GM12878 (cell line): Measurements from ENCODE around the gene UHMK1. TPM values are rescaled to one million over a fixed set of nuclear protein-coding genes. Genes with fewer than 3 reads are reported as not detected.
A peak's percentile ranks its signal among the peaks of the same experiment; 100 is the strongest.

Experiments used
- BHLHE40 ChIP-seq, 2 experiments: fragments of 450-650 bp in 1 of 2; IDR thresholded peaks; 2 replicates each; pipeline ENCODE4 v1.6.1; 2011 to 2017; ENCODE audit warnings: low read depth in 2 of 2, borderline replicate concordance in 1 of 2, improper control_type of control experiment in 1 of 2, low read length in 1 of 2, mild to moderate bottlenecking in 1 of 2
- CBX5 ChIP-seq: sonication (generic); IDR thresholded peaks from 2 replicates; pipeline ENCODE4 v1.6.1; 2016; ENCODE audit warnings: low read depth, moderate library complexity, mild to moderate bottlenecking, inconsistent platforms
- ELK1 ChIP-seq: IDR thresholded peaks from 2 replicates; pipeline ENCODE4 v1.6.1; 2012; ENCODE audit warnings: low read depth, low read length, improper control_type of control experiment
- EP300 ChIP-seq, 2 experiments: fragments of 150-350 bp in 1 of 2; IDR thresholded peaks; 2 replicates each; pipeline ENCODE4 v1.6.1; 2011 to 2012; ENCODE audit warnings: low read depth in 2 of 2, low read length in 2 of 2, borderline replicate concordance in 1 of 2, improper control_type of control experiment in 1 of 2, inconsistent platforms in 1 of 2; ENCODE audit not compliant: control insufficient read depth in 1 of 2
- FOS ChIP-seq: IDR thresholded peaks from 3 replicates; pipeline ENCODE4 v1.6.1; 2011; ENCODE audit warnings: borderline replicate concordance; ENCODE audit not compliant: insufficient read length; ENCODE audit errors: extremely low read depth
- GATAD2B ChIP-seq: fragments of 450-650 bp; conservative IDR thresholded peaks from 2 replicates; pipeline ENCODE4 v1.6.1; 2017; ENCODE audit warnings: low read depth, mild to moderate bottlenecking, moderate library complexity
- MAX ChIP-seq: IDR thresholded peaks from 2 replicates; pipeline ENCODE4 v1.6.1; 2012; ENCODE audit warnings: low read depth, low read length, improper control_type of control experiment
- MTA2 ChIP-seq: fragments of 450-650 bp; IDR thresholded peaks from 2 replicates; pipeline ENCODE4 v1.6.1; 2016; ENCODE audit warnings: low read depth, mild to moderate bottlenecking, moderate library complexity
- MYC ChIP-seq: IDR thresholded peaks from 2 replicates; pipeline ENCODE4 v1.6.1; 2011; ENCODE audit warnings: mild to moderate bottlenecking, low read length, moderate library complexity, inconsistent platforms; ENCODE audit not compliant: insufficient read depth, insufficient replicate concordance, insufficient read length, severe bottlenecking
- NKRF ChIP-seq: fragments of 450-650 bp; conservative IDR thresholded peaks from 2 replicates; pipeline ENCODE4 v1.6.1; 2017; ENCODE audit warnings: mild to moderate bottlenecking, moderate library complexity
- RAD51 ChIP-seq: fragments of 450-650 bp; IDR thresholded peaks from 2 replicates; pipeline ENCODE4 v1.6.1; 2016; ENCODE audit warnings: moderate library complexity, mild to moderate bottlenecking, inconsistent platforms
- RB1 ChIP-seq: fragments of 450-650 bp; formaldehyde crosslinking; IDR thresholded peaks from 2 replicates; pipeline ENCODE4 v1.6.1; 2017; ENCODE audit warnings: mild to moderate bottlenecking, borderline replicate concordance
- RCOR1 ChIP-seq: conservative IDR thresholded peaks from 2 replicates; pipeline ENCODE4 v1.6.1; 2012; ENCODE audit warnings: low read depth, low read length, improper control_type of control experiment
- RFX5 ChIP-seq: IDR thresholded peaks from 2 replicates; pipeline ENCODE4 v1.6.1; 2011; ENCODE audit warnings: low read depth, low read length, improper control_type of control experiment
- SP1 ChIP-seq: IDR thresholded peaks from one replicate; pipeline ENCODE4 v1.6.1; 2011; ENCODE audit warnings: low read depth, low read length
- STAT1 ChIP-seq: fragments of 450-650 bp; conservative IDR thresholded peaks from 2 replicates; pipeline ENCODE4 v1.6.1; 2014; ENCODE audit warnings: antibody characterized with exemption, mild to moderate bottlenecking
- YBX1 ChIP-seq: fragments of 450-650 bp; IDR thresholded peaks from 2 replicates; pipeline ENCODE4 v1.6.1; 2016; ENCODE audit warnings: antibody characterized with exemption
- ZNF217 ChIP-seq: fragments of 450-650 bp; IDR thresholded peaks from 2 replicates; pipeline ENCODE4 v1.6.1; 2017; ENCODE audit warnings: antibody characterized with exemption, mild to moderate bottlenecking
- ZNF274 ChIP-seq: IDR thresholded peaks from one replicate; pipeline ENCODE4 v1.8.0; 2011; ENCODE audit not compliant: insufficient read length, insufficient read depth
- ZNF622 ChIP-seq: fragments of 450-650 bp; IDR thresholded peaks from 2 replicates; pipeline ENCODE4 v1.6.1; 2017; ENCODE audit warnings: mild to moderate bottlenecking, inconsistent platforms
- polyA plus RNA-seq, 11 experiments: library from polyadenylated mRNA; depleted of rRNA in 4 of 11; unstranded in 6 of 11; stranded (reverse) in 5 of 11; fragments of >200 nt; fragmentation: Nextera tagmentation in 4 of 11; fragmentation: Illumina TruSeq in 1 of 11; extraction: Ambion mirVana in 4 of 11; extraction: Trizol in 1 of 11; gene quantifications; 1 replicate in 1 of 11; 2 replicates in 10 of 11; pipeline versions ENCODE4 v1.2.1 to v1.2.3, GENCODE V29; 2011 to 2016; ENCODE audit warnings: inconsistent platforms in 2 of 11, missing spikeins in 2 of 11, low read depth in 1 of 11
- total RNA-seq, 4 experiments: library from RNA; depleted of rRNA in 3 of 4; stranded (reverse); fragments of >200 nt in 3 of 4; fragmentation: Illumina TruSeq in 1 of 4; extraction: Trizol in 1 of 4; gene quantifications; 2 replicates each; pipeline versions ENCODE4 v1.2.1 to v1.2.3, GENCODE V29; 2013 to 2021
- TF ChIP-seq, protein P1 (sequence below): fragments of 450-650 bp; IDR thresholded peaks from 2 replicates; pipeline ENCODE4 v1.6.1; 2018; ENCODE audit warnings: borderline replicate concordance, mild to moderate bottlenecking; ENCODE audit not compliant: partially characterized antibody
- TF ChIP-seq, protein P2 (sequence below): fragments of 450-650 bp; IDR thresholded peaks from 2 replicates; pipeline ENCODE4 v1.6.1; 2017; ENCODE audit warnings: borderline replicate concordance

The UHMK1 gene
- total and polyA plus RNA-seq, 10 of the 15 experiments (the other 5 are each of a cell fraction or from before 2014, with no cell fraction given), result 5.7 to 52.7 (median 28.3) TPM

- TF ChIP-seq, protein P1, sequence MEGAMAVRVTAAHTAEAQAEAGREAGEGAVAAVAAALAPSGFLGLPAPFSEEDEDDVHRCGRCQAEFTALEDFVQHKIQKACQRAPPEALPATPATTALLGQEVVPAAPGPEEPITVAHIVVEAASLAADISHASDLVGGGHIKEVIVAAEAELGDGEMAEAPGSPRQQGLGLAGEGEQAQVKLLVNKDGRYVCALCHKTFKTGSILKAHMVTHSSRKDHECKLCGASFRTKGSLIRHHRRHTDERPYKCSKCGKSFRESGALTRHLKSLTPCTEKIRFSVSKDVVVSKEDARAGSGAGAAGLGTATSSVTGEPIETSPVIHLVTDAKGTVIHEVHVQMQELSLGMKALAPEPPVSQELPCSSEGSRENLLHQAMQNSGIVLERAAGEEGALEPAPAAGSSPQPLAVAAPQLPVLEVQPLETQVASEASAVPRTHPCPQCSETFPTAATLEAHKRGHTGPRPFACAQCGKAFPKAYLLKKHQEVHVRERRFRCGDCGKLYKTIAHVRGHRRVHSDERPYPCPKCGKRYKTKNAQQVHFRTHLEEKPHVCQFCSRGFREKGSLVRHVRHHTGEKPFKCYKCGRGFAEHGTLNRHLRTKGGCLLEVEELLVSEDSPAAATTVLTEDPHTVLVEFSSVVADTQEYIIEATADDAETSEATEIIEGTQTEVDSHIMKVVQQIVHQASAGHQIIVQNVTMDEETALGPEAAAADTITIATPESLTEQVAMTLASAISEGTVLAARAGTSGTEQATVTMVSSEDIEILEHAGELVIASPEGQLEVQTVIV, result no peak
- TF ChIP-seq EP300 (IDR thresholded peaks at IDR 0.05; ENCODE audit: borderline replicate concordance in 1 of 2, control insufficient read depth in 1 of 2, low read depth in 2 of 2, low read length in 2 of 2) (no peak), RFX5 (no peak), ZNF217 (no peak), FOS (no peak), MAX (no peak), BHLHE40 (IDR thresholded peaks at IDR 0.05; ENCODE audit: borderline replicate concordance in 1 of 2, low read depth in 2 of 2, low read length in 1 of 2) (peak in 1 of 2 experiments; percentile 43; a peak in 1 of 4 replicates), ZNF274 (no peak), RCOR1 (no peak), RAD51 (no peak), MYC (no peak), STAT1 (no peak), RB1 (peak; percentile 62; the same call in 1 of the 2 replicates), MTA2 (no peak), SP1 (no peak), ELK1 (peak; percentile 71), YBX1 (no peak), NKRF (peak; percentile 57), ZNF622 (no peak), CBX5 (no peak), GATAD2B (0 out of 2 replicates have a peak, but pooled peaks have one; percentile 28)
- TF ChIP-seq, protein P2, sequence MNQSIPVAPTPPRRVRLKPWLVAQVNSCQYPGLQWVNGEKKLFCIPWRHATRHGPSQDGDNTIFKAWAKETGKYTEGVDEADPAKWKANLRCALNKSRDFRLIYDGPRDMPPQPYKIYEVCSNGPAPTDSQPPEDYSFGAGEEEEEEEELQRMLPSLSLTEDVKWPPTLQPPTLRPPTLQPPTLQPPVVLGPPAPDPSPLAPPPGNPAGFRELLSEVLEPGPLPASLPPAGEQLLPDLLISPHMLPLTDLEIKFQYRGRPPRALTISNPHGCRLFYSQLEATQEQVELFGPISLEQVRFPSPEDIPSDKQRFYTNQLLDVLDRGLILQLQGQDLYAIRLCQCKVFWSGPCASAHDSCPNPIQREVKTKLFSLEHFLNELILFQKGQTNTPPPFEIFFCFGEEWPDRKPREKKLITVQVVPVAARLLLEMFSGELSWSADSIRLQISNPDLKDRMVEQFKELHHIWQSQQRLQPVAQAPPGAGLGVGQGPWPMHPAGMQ, result no peak
Observed at GRCh38 chr1:162497723-162498495, at the start of gene UHMK1 (continued).
